ENCODE measurements around the gene AFF1.

AFF1 gene

DNA sequence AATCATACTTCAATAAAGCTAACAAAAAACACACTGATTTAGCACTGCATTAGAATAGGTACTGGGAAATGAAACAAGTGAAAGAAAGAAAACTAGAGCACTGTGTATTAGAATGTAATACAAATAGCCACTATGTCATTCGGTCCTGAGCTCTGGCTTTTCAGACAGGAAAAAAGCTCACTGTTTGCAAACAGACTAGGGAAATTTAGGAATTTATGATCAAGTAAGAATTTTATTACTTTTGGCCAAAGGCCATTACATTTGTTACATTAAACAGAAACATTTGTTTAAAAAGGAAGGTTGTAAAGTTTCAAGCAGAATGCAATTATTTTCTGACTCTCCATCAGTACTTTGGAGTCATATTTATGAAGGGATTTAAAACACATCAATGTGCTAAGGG is 216.9 kb downstream of the AFF1 start:
- Histone ChIP-seq H3K27me3 (no peaks in the 10 kb centered on the region), H3K36me3 (no peaks in the 10 kb centered on the region), H3K4me3 (no peak overlapping the region), H3K4me1 (peaks cover 0 to 5% (median 0%) of the 10 kb centered on the region in 4 donors), H3K27ac (no peak overlapping the region), H3K9me3 (no peaks in the 10 kb centered on the region)
- DNase-seq = no peak
- intact Hi-C loops (cut with DNase I; ENCODE audit: low total_unique reads) = loop anchor here (5.0 kb wide), 1 partner anchor 86 kb away; no protein-coding TSS in a partner anchor
- TF ChIP-seq CTCF (IDR thresholded peaks at IDR 0.05) = no peak

- Histone ChIP-seq H3K4me1 (peaks cover 0 to 5% (median 0%) of the 10 kb centered on the region in 4 donors), H3K9me3 (no peaks in the 10 kb centered on the region), H3K4me3 (no peak overlapping the region), H3K36me3 (no peaks in the 10 kb centered on the region), H3K27ac (no peak overlapping the region), H3K27me3 (no peaks in the 10 kb centered on the region)
- TF ChIP-seq CTCF (IDR thresholded peaks at IDR 0.05) = no peak
- DNase-seq = no peak
- intact Hi-C loops (cut with DNase I; ENCODE audit: low total_unique reads) = loop anchor here (5.0 kb wide), 1 partner anchor 85 kb away; no protein-coding TSS in a partner anchor
Measured at GRCh38 chr4:87152310-87153041, 217.7 kb downstream of the AFF1 start.

DNA sequence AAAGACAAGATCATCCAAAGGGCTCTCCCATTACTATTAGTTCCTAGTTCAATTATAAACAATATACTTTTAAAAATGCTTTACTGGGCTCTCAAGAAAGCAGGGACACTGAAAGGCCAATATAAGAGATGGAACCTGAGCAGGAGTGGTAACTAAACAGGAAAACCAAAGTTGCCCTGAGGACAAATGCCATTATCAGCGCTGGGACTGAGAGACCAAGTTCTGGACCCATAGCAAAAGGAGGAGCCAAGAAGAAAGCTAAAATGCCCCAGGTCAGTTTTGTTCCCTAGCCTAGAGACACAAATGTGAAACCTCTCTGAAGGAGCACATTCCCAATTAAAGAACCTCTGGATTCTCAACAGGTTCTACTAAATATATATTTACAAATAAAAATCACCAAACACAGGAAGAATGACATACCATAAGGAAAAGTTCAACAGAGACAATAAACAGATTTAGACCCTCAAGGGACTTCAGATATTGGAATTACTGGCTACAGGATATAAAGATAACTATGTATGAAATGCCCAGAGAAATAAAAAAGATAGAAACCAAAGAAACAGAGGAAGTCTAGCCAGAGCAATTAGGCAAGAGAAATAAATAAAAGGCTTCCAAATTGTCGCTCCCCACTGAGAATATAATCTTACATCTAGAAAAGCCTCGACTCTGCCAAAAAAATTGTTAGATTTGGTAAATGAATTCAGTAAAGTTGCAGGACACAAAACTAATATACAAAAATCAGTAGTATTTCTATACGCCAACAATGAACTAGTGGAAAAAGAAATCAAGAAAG is 218.5 kb downstream of the AFF1 start:
- intact Hi-C loops (cut with DNase I; ENCODE audit: low total_unique reads) = loop anchor here (5.0 kb wide), 1 partner anchor 84 kb away; no protein-coding TSS in a partner anchor
- no peak for DNase-seq

GRCh38 chr4:87165892-87166291 is 231.1 kb downstream of the AFF1 start:
- no peaks in the 10 kb centered on the region for H3K27me3 ChIP-seq
- no peaks in the 10 kb centered on the region for H3K4me1 ChIP-seq
- H3K9me3 ChIP-seq = no peaks in the 10 kb centered on the region
- H3K27ac ChIP-seq = no peak overlapping the region
- intact Hi-C loops (cut with DNase I; ENCODE audit: low total_unique reads) = no loop called here
- no peak overlapping the region for H3K4me3 ChIP-seq
- no peak for TF ChIP-seq CTCF (IDR thresholded peaks at IDR 0.05)
- no peak for DNase-seq
- peaks cover 6 to 27% (median 11%) of the 10 kb centered on the region in 3 donors for H3K36me3 ChIP-seq

More for the DNA sequence above, 218.5 kb downstream of the AFF1 start:
- H3K4me3 ChIP-seq = no peak overlapping the region
- no peaks in the 10 kb centered on the region for H3K27me3 ChIP-seq
- no peaks in the 10 kb centered on the region for H3K9me3 ChIP-seq
- H3K36me3 ChIP-seq = no peaks in the 10 kb centered on the region
- H3K4me1 ChIP-seq = peaks cover 0 to 5% (median 0%) of the 10 kb centered on the region in 4 donors
- H3K27ac ChIP-seq = no peak overlapping the region
- TF ChIP-seq CTCF (IDR thresholded peaks at IDR 0.05) = no peak

DNA sequence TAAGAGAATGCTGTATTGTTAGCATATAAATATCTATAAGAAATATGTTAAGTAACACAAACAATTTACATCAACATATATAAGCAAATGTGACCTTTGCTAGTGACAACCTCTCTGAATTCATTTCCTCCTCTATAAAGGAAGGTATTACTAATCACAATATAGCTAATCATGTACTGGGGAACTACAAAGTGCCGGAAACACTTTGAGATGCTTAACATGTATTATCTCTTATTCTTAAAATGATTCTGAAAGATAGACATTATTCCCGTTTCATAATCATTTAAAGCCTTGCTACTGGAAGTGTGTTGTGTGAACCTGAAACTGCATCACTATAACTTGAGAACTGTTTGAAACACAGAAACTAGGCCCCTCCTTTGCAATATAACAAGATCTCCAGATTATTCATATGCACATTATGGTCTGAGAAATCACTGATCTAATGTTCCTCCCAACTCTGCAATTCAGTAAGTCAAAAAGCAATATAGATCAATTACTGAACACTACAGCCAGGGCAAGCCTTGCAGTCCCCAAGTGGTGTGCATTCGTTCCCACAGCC is 231.6 kb downstream of the AFF1 start:
- DNase-seq = no peak
- H3K4me3 ChIP-seq = no peak overlapping the region
- H3K36me3 ChIP-seq = peaks cover 6 to 27% (median 11%) of the 10 kb centered on the region in 3 donors
- no peak for TF ChIP-seq CTCF (IDR thresholded peaks at IDR 0.05)
- no peak overlapping the region for H3K27ac ChIP-seq
- H3K9me3 ChIP-seq = no peaks in the 10 kb centered on the region
- H3K27me3 ChIP-seq = no peaks in the 10 kb centered on the region
- intact Hi-C loops (cut with DNase I; ENCODE audit: low total_unique reads) = no loop called here
- H3K4me1 ChIP-seq = no peaks in the 10 kb centered on the region

Measured in tibial artery (tissue), 4 donors.